Neutrophil (primary cell): ENCODE results near the gene LRRC8C.

Source experiments
- H3K27ac ChIP-seq: fragments of 200-600 bp; sonication (generic); 2 replicates; pipeline ENCODE4 v1.5.1; 2016; ENCODE audit warnings: mild to moderate bottlenecking, moderate library complexity
- H3K27me3 ChIP-seq: fragments of 200-600 bp; sonication (generic); 2 replicates; pipeline ENCODE4 v1.6.0; 2016; ENCODE audit warnings: mild to moderate bottlenecking
- H3K36me3 ChIP-seq: fragments of 200-600 bp; sonication (generic); 2 replicates; pipeline ENCODE4 v1.5.1; 2017
- H3K4me1 ChIP-seq, 2 experiments: fragments of 200-600 bp in 1 of 2; sonication (generic) in 1 of 2; 1 replicate in 1 of 2; 2 replicates in 1 of 2; pipeline versions ENCODE4 v1.5.1 to v1.6.1; 2013 to 2016; ENCODE audit warnings: low read depth in 1 of 2, low read length in 1 of 2, mild to moderate bottlenecking in 1 of 2, moderate library complexity in 1 of 2; ENCODE audit not compliant: control insufficient read depth in 1 of 2, insufficient read depth in 1 of 2
- H3K4me3 ChIP-seq, 2 experiments: fragments of 200-600 bp in 1 of 2; sonication (generic) in 1 of 2; 1 replicate in 1 of 2; 2 replicates in 1 of 2; pipeline ENCODE4 v1.5.1; 2013 to 2016; ENCODE audit warnings: low read depth in 1 of 2, low read length in 1 of 2, mild to moderate bottlenecking in 1 of 2, moderate library complexity in 1 of 2
- H3K9me3 ChIP-seq: fragments of 200-600 bp; sonication (generic); 2 replicates; pipeline ENCODE4 v1.5.1; 2016
- TF ChIP-seq, protein P1 (sequence below): fragments of 200-600 bp; sonication (generic); IDR thresholded peaks from 2 replicates; pipeline ENCODE4 v1.5.1; 2016; ENCODE audit warnings: antibody characterized with exemption

Gene LRRC8C

DNA sequence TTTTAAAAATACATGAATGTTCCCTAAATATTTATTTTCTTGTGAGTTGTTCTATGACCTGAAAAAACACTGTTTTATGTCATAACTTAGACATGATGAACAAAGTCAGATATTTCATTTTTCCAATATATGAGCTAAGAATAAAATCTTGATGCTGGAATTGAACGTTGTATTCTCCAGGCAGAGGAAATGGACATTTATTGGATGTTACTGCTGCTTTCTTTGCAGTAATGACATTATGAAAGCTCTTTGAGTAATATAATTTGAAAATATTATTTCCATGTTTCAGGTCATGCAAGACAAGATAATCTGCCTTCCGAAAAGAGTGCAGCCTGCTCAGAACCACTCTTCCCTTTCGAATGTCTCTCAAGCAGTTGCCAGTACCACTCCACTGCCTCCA lies 79.5 kb downstream of the LRRC8C start:
- H3K36me3 ChIP-seq: peaks cover 9% of the 10 kb centered on the region
- H3K27ac ChIP-seq: no peak overlapping the region
- TF ChIP-seq, protein P1, sequence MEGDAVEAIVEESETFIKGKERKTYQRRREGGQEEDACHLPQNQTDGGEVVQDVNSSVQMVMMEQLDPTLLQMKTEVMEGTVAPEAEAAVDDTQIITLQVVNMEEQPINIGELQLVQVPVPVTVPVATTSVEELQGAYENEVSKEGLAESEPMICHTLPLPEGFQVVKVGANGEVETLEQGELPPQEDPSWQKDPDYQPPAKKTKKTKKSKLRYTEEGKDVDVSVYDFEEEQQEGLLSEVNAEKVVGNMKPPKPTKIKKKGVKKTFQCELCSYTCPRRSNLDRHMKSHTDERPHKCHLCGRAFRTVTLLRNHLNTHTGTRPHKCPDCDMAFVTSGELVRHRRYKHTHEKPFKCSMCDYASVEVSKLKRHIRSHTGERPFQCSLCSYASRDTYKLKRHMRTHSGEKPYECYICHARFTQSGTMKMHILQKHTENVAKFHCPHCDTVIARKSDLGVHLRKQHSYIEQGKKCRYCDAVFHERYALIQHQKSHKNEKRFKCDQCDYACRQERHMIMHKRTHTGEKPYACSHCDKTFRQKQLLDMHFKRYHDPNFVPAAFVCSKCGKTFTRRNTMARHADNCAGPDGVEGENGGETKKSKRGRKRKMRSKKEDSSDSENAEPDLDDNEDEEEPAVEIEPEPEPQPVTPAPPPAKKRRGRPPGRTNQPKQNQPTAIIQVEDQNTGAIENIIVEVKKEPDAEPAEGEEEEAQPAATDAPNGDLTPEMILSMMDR: no peak
- no peaks in the 10 kb centered on the region for H3K27me3 ChIP-seq
- H3K4me3 ChIP-seq: no peak overlapping the region
- peaks cover 3 to 6% of the 10 kb centered on the region in 2 experiments for H3K4me1 ChIP-seq
- no peaks in the 10 kb centered on the region for H3K9me3 ChIP-seq

DNA sequence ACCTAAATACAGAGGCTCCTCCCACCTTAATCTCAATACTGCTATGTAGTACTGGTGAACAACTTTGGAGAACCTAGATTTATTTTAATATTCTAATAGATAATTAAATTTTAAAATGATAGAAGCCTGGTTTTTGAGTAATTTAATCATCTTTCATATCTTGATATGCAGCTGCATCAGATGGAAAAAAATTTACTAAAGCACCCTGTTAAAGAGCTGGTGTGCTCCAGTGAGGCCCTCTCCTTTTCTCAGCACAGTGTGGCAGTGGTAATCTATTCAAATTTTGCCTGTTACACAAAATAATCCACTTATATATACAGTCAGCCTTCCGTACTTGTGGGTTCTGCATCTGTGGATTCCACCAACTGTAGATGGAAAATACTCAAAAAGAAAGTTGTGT lies 82.8 kb downstream of the LRRC8C start:
- Histone ChIP-seq H3K27me3 (no peaks in the 10 kb centered on the region), H3K27ac (no peak overlapping the region), H3K4me1 (peaks cover 21 to 24% of the 10 kb centered on the region in 2 experiments), H3K4me3 (no peak overlapping the region), H3K36me3 (peaks cover 9% of the 10 kb centered on the region), H3K9me3 (no peaks in the 10 kb centered on the region)
- TF ChIP-seq, protein P1: no peak

DNA sequence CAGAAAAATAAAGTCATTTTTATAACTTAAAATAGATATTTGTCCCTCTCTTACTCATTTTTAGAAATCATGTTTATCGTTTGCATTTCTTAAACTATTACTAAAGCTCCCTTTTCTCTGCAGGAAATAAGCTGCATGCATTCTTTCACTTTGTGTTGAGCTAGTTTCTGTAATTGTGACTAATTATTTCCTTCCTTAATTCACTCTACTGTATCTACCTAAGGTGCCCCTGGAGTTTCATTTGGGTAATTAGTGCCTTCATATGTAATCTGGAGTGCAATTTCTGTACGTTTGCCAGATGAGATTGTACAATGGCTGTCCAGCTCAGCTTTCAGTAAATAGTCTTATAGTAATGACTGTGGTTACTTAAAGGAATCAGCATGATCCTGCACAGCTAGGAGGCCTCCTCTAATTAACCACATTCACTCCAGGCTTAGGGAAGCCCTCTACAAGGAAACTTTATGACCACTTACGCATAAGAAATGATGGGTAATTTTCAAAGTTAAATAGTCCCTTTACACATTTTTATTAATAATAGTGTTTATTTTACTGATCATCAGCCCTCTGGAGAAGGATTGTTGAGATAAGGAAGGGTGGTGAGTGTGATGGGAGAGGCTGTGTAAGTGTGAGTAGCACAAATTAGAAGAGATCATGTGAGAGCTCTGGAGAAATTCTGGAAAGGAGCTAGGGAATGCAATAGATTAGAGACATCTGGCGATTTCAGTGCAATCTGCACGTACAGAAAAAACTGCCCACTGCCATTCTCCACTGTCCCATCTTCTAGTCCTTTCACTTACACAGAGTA lies 86.8 kb downstream of the LRRC8C start:
- Histone ChIP-seq H3K36me3 (no peaks in the 10 kb centered on the region), H3K4me1 (peaks cover 31 to 36% of the 10 kb centered on the region in 2 experiments), H3K4me3 (no peak overlapping the region), H3K27me3 (no peaks in the 10 kb centered on the region), H3K9me3 (no peaks in the 10 kb centered on the region), H3K27ac (peak overlapping the region; percentile 71)
- TF ChIP-seq, protein P1: no peak

DNA sequence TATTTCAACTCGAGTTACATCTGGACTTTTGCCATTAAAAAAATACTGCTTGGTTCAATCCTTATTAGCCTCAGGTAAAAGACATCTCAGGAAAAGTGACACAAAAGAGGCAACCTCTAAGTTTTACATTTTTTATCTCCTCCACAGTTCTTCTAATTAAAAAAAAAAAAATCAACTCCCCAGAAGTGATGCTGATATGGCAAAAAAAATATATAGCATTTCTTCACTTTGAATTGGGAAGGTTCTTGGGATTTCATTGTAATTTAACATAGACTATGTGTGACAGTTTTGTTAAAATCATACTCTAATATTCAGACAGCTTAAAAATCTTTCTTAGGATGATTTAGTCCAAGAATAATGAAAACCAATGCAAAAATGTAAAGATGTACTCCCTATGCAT lies 87.9 kb downstream of the LRRC8C start:
- no peak overlapping the region for H3K4me3 ChIP-seq
- no peak overlapping the region for H3K27ac ChIP-seq
- H3K36me3 ChIP-seq: no peaks in the 10 kb centered on the region

DNA sequence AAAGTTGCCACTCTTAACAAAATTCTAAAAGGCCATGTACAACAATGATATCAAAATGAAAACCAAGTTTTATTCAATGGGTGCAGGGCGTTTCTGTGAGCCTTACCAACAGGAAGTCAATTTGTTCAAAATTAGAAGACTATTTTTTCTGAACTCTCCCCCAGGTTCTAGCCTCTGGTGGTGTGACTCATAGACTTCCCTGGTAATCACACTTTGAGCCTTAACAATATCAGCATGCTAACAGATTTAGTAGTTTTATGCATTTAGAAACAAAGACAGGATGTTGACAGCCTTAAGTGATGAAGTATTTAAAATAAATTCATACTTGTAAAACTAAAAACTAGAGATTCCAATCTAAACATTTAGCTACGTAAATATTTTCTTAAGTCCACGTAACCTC lies 88.4 kb downstream of the LRRC8C start:
- Histone ChIP-seq H3K27ac (no peak overlapping the region), H3K9me3 (no peaks in the 10 kb centered on the region), H3K27me3 (no peaks in the 10 kb centered on the region), H3K4me3 (no peak overlapping the region), H3K36me3 (no peaks in the 10 kb centered on the region), H3K4me1 (peaks cover 39 to 48% of the 10 kb centered on the region in 2 experiments)
- TF ChIP-seq, protein P1: no peak

More for the DNA sequence above, 87.9 kb downstream of the LRRC8C start:
- TF ChIP-seq, protein P1: no peak
- no peaks in the 10 kb centered on the region for H3K27me3 ChIP-seq
- peaks cover 39 to 47% of the 10 kb centered on the region in 2 experiments for H3K4me1 ChIP-seq
- no peaks in the 10 kb centered on the region for H3K9me3 ChIP-seq
